HepG2 (cell line): ENCODE data around the gene MLLT1.

Experiments
- ZNF615 ChIP-seq: sonication (generic); formaldehyde crosslinking; IDR thresholded peaks from 2 replicates; pipeline ENCODE4 v1.5.0; 2020; ENCODE audit warnings: mild to moderate bottlenecking, missing genetic modification reagents, borderline replicate concordance
- ZNF839 ChIP-seq: sonication (generic); formaldehyde crosslinking; IDR thresholded peaks from 2 replicates; pipeline ENCODE4 v1.4.0; 2020; ENCODE audit warnings: missing genetic modification reagents, mild to moderate bottlenecking, borderline replicate concordance

DNA sequence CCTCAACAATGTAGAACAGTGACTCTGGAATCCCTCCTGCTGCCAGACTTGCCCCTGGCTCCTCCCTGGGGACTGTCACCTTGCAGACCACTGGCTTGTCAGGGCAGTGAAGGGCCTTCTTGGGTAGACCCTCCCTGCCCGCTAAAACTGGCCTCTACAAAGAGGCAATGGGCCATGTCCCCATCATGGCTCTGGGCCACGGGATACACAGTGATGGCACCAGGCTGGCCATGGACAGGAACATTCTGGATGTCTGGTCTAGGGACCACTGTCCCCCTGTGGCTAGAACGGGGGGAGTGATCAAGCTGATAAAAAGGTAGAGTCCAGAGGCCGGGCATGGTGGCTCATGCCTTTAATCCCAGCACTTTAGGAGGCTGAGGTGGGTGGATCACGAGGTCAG, 83.4 kb downstream of the MLLT1 start:
- TF ChIP-seq ZNF839 (CRISPR knock-in tag) (no peak), ZNF615 (CRISPR knock-in tag) (no peak)
